ENCODE results near the gene BRD7.

DNA sequence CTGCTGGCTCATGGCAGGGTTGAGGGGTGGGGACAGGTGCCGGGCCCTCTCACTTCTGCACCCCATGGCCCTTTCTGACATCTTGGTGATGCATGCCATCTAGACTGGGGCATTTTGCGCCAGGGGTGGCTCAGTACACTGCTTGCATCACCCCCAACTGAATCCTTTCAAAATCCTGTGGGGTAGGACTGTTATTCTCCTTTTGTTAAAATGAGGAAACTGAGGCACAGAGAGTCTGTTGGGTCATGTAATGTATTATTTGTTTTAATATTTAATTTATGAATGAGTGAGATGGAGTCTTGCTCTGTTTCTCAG is 92.5 kb downstream of the BRD7 start:
- TF ChIP-seq, protein P1, sequence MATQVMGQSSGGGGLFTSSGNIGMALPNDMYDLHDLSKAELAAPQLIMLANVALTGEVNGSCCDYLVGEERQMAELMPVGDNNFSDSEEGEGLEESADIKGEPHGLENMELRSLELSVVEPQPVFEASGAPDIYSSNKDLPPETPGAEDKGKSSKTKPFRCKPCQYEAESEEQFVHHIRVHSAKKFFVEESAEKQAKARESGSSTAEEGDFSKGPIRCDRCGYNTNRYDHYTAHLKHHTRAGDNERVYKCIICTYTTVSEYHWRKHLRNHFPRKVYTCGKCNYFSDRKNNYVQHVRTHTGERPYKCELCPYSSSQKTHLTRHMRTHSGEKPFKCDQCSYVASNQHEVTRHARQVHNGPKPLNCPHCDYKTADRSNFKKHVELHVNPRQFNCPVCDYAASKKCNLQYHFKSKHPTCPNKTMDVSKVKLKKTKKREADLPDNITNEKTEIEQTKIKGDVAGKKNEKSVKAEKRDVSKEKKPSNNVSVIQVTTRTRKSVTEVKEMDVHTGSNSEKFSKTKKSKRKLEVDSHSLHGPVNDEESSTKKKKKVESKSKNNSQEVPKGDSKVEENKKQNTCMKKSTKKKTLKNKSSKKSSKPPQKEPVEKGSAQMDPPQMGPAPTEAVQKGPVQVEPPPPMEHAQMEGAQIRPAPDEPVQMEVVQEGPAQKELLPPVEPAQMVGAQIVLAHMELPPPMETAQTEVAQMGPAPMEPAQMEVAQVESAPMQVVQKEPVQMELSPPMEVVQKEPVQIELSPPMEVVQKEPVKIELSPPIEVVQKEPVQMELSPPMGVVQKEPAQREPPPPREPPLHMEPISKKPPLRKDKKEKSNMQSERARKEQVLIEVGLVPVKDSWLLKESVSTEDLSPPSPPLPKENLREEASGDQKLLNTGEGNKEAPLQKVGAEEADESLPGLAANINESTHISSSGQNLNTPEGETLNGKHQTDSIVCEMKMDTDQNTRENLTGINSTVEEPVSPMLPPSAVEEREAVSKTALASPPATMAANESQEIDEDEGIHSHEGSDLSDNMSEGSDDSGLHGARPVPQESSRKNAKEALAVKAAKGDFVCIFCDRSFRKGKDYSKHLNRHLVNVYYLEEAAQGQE (IDR thresholded peaks at IDR 0.05): no peak
- TF ChIP-seq, protein P2, sequence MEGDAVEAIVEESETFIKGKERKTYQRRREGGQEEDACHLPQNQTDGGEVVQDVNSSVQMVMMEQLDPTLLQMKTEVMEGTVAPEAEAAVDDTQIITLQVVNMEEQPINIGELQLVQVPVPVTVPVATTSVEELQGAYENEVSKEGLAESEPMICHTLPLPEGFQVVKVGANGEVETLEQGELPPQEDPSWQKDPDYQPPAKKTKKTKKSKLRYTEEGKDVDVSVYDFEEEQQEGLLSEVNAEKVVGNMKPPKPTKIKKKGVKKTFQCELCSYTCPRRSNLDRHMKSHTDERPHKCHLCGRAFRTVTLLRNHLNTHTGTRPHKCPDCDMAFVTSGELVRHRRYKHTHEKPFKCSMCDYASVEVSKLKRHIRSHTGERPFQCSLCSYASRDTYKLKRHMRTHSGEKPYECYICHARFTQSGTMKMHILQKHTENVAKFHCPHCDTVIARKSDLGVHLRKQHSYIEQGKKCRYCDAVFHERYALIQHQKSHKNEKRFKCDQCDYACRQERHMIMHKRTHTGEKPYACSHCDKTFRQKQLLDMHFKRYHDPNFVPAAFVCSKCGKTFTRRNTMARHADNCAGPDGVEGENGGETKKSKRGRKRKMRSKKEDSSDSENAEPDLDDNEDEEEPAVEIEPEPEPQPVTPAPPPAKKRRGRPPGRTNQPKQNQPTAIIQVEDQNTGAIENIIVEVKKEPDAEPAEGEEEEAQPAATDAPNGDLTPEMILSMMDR (IDR thresholded peaks at IDR 0.05; ENCODE audit: low read depth, low read length, missing input control): no peak
- TF ChIP-seq GABPA (IDR thresholded peaks at IDR 0.05 in 1 of 2, conservative IDR thresholded peaks at IDR 0.05 in 1 of 2) (no peak), JUND (IDR thresholded peaks at IDR 0.05) (no peak), EGR1 (IDR thresholded peaks at IDR 0.05; ENCODE audit: low read depth in 2 of 2) (no peak), SP1 (IDR thresholded peaks at IDR 0.05) (no peak), RXRA (IDR thresholded peaks at IDR 0.05) (no peak), RAD21 (IDR thresholded peaks at IDR 0.05) (no peak)
- TF ChIP-seq, protein P3, sequence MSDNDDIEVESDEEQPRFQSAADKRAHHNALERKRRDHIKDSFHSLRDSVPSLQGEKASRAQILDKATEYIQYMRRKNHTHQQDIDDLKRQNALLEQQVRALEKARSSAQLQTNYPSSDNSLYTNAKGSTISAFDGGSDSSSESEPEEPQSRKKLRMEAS (IDR thresholded peaks at IDR 0.05): no peak

All from liver (tissue), 3 donors.